GM13977 (cell line): ENCODE results near the gene ATG4B.

Source experiments
- DNase-seq: peaks from one replicate; pipeline ENCODE4 v3.0.0; 2012; ENCODE audit warnings: low spot score
- CTCF ChIP-seq: IDR thresholded peaks from 2 replicates; pipeline ENCODE4 v1.5.1; 2012; ENCODE audit warnings: mild to moderate bottlenecking, control low read depth; ENCODE audit not compliant: insufficient read depth; ENCODE audit errors: extremely low read depth, missing control alignments
- in situ Hi-C: fragments of 300-500 bp; cut with MboI; formaldehyde crosslinking; loops from one replicate; pipeline ENCODE4 v1.12.0; 2022; ENCODE audit warnings: low sequenced_read_pairs, low pct_unique_long_range_greater_than_20kb, mixed read lengths, inconsistent platforms; ENCODE audit not compliant: unreplicated experiment

Gene ATG4B

GRCh38 chr2:241613017-241613780 lies 24.3 kb upstream of the ATG4B start:
- in situ Hi-C loops = no loop called here
- no peak for TF ChIP-seq CTCF
- no peak for DNase-seq

GRCh38 chr2:241615041-241615440 lies 22.5 kb upstream of the ATG4B start:
- TF ChIP-seq CTCF = no peak
- in situ Hi-C loops = no loop called here
- DNase-seq = no peak

GRCh38 chr2:241615522-241616052 lies 21.9 kb upstream of the ATG4B start:
- no peak for TF ChIP-seq CTCF

GRCh38 chr2:241616168-241617125 lies 21.0 kb upstream of the ATG4B start:
- DNase-seq = no peak
- in situ Hi-C loops = no loop called here
- no peak for TF ChIP-seq CTCF

More at GRCh38 chr2:241615522-241616052, 21.9 kb upstream of the ATG4B start:
- no peak for DNase-seq
- in situ Hi-C loops = no loop called here

GRCh38 chr2:241617431-241618154 lies 19.9 kb upstream of the ATG4B start:
- peak; percentile 61 for DNase-seq
- no peak for TF ChIP-seq CTCF
- in situ Hi-C loops = no loop called here

- in situ Hi-C loops = no loop called here
- DNase-seq = no peak
Observed at GRCh38 chr2:241618296-241618805, 19.1 kb upstream of the ATG4B start.

More at GRCh38 chr2:241618296-241618805, 19.1 kb upstream of the ATG4B start:
- no peak for TF ChIP-seq CTCF
